ENCODE measurements around the gene TJP2. TPM values are rescaled to one million over a fixed set of nuclear protein-coding genes. Genes with fewer than 3 reads are reported as not detected.

TJP2 gene
- total RNA-seq, result 83.8 and 378 TPM in 2 replicates

DNA sequence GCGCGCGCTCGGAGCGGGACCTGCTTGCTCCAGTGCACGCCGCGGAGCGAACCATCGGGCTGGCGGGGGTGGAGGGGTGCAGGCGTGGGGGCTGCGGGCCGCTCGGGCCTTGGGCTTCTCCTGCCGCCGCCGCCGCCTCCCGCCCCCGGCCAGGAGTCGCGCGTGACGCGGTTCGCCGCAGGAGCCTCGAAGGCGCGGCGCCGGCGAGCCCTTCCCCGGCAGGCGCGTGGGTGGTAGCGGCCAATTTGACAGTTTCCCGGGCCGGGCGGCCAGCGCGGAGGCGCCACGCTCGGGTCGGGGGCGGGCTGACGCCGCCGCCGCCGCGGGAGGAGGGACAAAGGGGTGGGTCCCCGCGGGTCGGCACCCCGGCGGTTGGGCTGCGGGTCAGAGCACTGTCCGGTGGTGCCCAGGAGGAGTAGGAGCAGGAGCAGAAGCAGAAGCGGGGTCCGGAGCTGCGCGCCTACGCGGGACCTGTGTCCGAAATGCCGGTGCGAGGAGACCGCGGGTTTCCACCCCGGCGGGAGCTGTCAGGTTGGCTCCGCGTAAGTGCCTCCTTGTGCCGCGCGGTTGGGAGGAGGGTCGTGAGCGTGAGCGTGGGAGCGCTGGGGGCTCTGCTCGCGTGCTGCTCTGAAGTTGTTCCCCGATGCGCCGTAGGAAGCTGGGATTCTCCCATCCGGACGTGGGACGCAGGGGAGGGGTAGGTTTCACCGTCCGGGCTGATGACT, at the start of gene TJP2:
TJP2 (plus strand) TSS at position 387 of the 725 bp plus-strand sequence; CDS start at position 483, 96 bp downstream.

Other genes starting within 250 kb of the TJP2 start
- not detected in 2 replicates for gene PRKACG, start 160.2 kb upstream of the TJP2 start, total RNA-seq
- gene FXN, start 138.5 kb upstream of the TJP2 start, total RNA-seq, result 2.3 and 2.6 TPM in 2 replicates
- gene ENTREP1, start 150.9 kb downstream of the TJP2 start, total RNA-seq, result 1.6 and 3.0 TPM in 2 replicates